Measurements from ENCODE around the gene DAW1. TPM values are rescaled to one million over a fixed set of nuclear protein-coding genes. Genes with fewer than 3 reads are reported as not detected.

DAW1 gene
- total RNA-seq, 1 experiment from 2014 or later, result 2.8 TPM

DNA sequence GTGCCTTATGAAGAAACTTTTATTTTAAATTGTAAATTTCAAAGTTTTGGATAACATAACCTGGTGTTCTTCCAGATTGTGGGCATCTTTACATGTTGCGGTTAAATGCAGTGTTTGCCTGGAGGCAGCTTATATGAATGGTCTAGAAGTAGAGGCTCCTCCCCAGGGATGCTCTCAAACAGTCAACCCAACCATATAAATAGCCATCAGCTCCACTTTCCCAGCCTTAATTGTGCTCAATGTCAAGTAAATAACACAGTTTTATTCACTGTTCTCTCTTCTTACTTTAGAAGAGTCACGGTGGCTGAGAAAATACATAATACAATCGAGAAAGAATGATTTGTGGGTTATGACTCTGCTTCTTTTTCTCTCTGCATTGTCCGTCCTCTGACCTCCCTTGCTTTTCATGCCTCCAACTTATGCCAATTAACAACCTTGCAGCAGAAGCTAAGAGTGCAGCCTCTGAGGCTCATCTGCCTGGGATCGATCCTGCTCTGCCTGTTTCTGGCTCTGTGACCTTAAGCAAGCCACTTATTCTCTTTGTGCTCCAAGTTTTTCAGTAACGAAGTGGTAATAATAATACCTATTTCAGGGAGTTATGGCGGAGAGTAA is 100.3 kb downstream of the DAW1 start:
- TF ChIP-seq EZH2 (IDR thresholded peaks at IDR 0.05; ENCODE audit: low read depth), result no peak
- TF ChIP-seq, protein P1, sequence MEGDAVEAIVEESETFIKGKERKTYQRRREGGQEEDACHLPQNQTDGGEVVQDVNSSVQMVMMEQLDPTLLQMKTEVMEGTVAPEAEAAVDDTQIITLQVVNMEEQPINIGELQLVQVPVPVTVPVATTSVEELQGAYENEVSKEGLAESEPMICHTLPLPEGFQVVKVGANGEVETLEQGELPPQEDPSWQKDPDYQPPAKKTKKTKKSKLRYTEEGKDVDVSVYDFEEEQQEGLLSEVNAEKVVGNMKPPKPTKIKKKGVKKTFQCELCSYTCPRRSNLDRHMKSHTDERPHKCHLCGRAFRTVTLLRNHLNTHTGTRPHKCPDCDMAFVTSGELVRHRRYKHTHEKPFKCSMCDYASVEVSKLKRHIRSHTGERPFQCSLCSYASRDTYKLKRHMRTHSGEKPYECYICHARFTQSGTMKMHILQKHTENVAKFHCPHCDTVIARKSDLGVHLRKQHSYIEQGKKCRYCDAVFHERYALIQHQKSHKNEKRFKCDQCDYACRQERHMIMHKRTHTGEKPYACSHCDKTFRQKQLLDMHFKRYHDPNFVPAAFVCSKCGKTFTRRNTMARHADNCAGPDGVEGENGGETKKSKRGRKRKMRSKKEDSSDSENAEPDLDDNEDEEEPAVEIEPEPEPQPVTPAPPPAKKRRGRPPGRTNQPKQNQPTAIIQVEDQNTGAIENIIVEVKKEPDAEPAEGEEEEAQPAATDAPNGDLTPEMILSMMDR (conservative IDR thresholded peaks at IDR 0.05), result no peak
- BruUV-seq (replicated peaks), result no TSS peak

GRCh38 chr2:227973241-227973640 is 101.8 kb downstream of the DAW1 start:
- Histone ChIP-seq H3K4me3 (no peak overlapping the region), H3K36me3 (ENCODE audit: low read depth) (no peaks in the 10 kb centered on the region), H3K79me2 (ENCODE audit: low read depth) (no peaks in the 10 kb centered on the region), H3K9me3 (ENCODE audit: insufficient read depth, low read depth) (no peaks in the 10 kb centered on the region), H3K4me2 (no peak overlapping the region), H3K9me2 (ENCODE audit: insufficient read depth) (no peaks in the 10 kb centered on the region), H3F3A (ENCODE audit: insufficient read depth, low read depth) (no peaks in the 10 kb centered on the region), H3K27ac (no peak overlapping the region), H2AFZ (no peak overlapping the region), H3K27me3 (ENCODE audit: insufficient read depth, low read depth) (no peaks in the 10 kb centered on the region), H3K4me1 (replicated peaks; ENCODE audit: insufficient read depth) (no peaks in the 10 kb centered on the region), H4K20me1 (ENCODE audit: insufficient read depth) (no peaks in the 10 kb centered on the region)
- intact Hi-C loops (cut with micrococcal nuclease; ENCODE audit: unreplicated experiment), result no loop called here
- BruUV-seq (replicated peaks), result no TSS peak
- DNase-seq, result no peak
- ChIA-PET CTCF (no interaction called here), POLR2A (ENCODE audit: unreplicated experiment) (no interaction called here)
- TF ChIP-seq EZH2 (IDR thresholded peaks at IDR 0.05; ENCODE audit: low read depth), result no peak
- TF ChIP-seq, protein P1 (conservative IDR thresholded peaks at IDR 0.05), result no peak

More for the DNA sequence above, 100.3 kb downstream of the DAW1 start:
- no peaks in the 10 kb centered on the region for H3K9me3 ChIP-seq (ENCODE audit: insufficient read depth, low read depth)
- H3K9me2 ChIP-seq (ENCODE audit: insufficient read depth), result no peaks in the 10 kb centered on the region
- H3K27ac ChIP-seq, result no peak overlapping the region
- no peaks in the 10 kb centered on the region for H3F3A ChIP-seq (ENCODE audit: insufficient read depth, low read depth)
- H4K20me1 ChIP-seq (ENCODE audit: insufficient read depth), result no peaks in the 10 kb centered on the region
- H3K79me2 ChIP-seq (ENCODE audit: low read depth), result no peaks in the 10 kb centered on the region
- no peaks in the 10 kb centered on the region for H3K4me1 ChIP-seq (replicated peaks; ENCODE audit: insufficient read depth)
- no peak for DNase-seq
- CTCF ChIA-PET, result no interaction called here
- H3K4me2 ChIP-seq, result no peak overlapping the region
- H3K4me3 ChIP-seq, result no peak overlapping the region
- intact Hi-C loops (cut with micrococcal nuclease; ENCODE audit: unreplicated experiment), result no loop called here
- H2AFZ ChIP-seq, result no peak overlapping the region
- POLR2A ChIA-PET (ENCODE audit: unreplicated experiment), result no interaction called here
- H3K27me3 ChIP-seq (ENCODE audit: insufficient read depth, low read depth), result no peaks in the 10 kb centered on the region
- H3K36me3 ChIP-seq (ENCODE audit: low read depth), result no peaks in the 10 kb centered on the region

Other genes with a start within 250 kb of the DAW1 start
- not detected in 2 replicates for gene SCYGR5, start 204.8 kb upstream of the DAW1 start, total RNA-seq (2021)
- 4.3 and 4.5 TPM in 2 replicates for gene SLC19A3, start 153.6 kb upstream of the DAW1 start, total RNA-seq (2021)
- gene SCYGR6, start 146.9 kb upstream of the DAW1 start, total RNA-seq (2021), result not detected in 2 replicates
- gene SCYGR7, start 143.3 kb upstream of the DAW1 start, total RNA-seq (2021), result not detected in 2 replicates
- not detected in 2 replicates for gene SCYGR8, start 125.7 kb upstream of the DAW1 start, total RNA-seq (2021)
- not detected in 2 replicates for gene CCL20, start 57.8 kb upstream of the DAW1 start, total RNA-seq (2021)